Renal cortex interstitium (tissue), 15 donors: ENCODE results near the gene MTG1. TPM values are rescaled to one million over a fixed set of nuclear protein-coding genes. Genes with fewer than 3 reads are reported as not detected.

Experiments
- DNase-seq, 11 donors: peaks; one replicate each; pipeline ENCODE4 v3.0.0-alpha.2; 2013; ENCODE audit warnings: low read depth in 9 of 11, low spot score in 4 of 11; ENCODE audit errors: extremely low read depth in 1 of 11
- long read RNA-seq, 16 experiments: transcript quantifications; one replicate each; lab custom pipeline, GENCODE V29; 2026
- polyA plus RNA-seq, 3 donors: library from polyadenylated mRNA; unstranded; fragments of 120-200 nt; gene quantifications; one replicate each; pipeline ENCODE4 v1.2.1, GENCODE V29; 2013; ENCODE audit not compliant: insufficient read length in 3 of 3

MTG1 gene
- polyA plus RNA-seq = 10 to 100 TPM; 59.4 to 88.6 (median 67.3) TPM
- long read RNA-seq, donor 1, transcript MTG1-201 (11 exons, 1,560 nt) = major isoform, 16 of 42 reads
- long read RNA-seq, donor 1, partial matches to known transcripts = 23 of 42 reads
- long read RNA-seq, donor 1, other reads (novel, unspliced or antisense) = 0 of 42 reads
- long read RNA-seq, donor 2, transcript MTG1-201 (11 exons, 1,560 nt) = major isoform, 8 of 15 reads
- long read RNA-seq, donor 2, transcript MTG1-208 (6 exons, 693 nt) = minor isoform, 6 of 15 reads
- long read RNA-seq, donor 2, partial matches to known transcripts = 0 of 15 reads
- long read RNA-seq, donor 2, other reads (novel, unspliced or antisense) = 0 of 15 reads
- long read RNA-seq, donor 3, transcript MTG1-201 (11 exons, 1,560 nt) = major isoform, 22 of 33 reads
- long read RNA-seq, donor 3, partial matches to known transcripts = 0 of 33 reads
- long read RNA-seq, donor 3, other reads (novel, unspliced or antisense) = 5 of 33 reads
- long read RNA-seq, donor 4, transcript MTG1-208 (6 exons, 693 nt) = minor isoform, 7 of 20 reads
- long read RNA-seq, donor 4, transcript MTG1-201 (11 exons, 1,560 nt) = major isoform, 12 of 20 reads
- long read RNA-seq, donor 4, partial matches to known transcripts = 0 of 20 reads
- long read RNA-seq, donor 4, other reads (novel, unspliced or antisense) = 0 of 20 reads
- long read RNA-seq, donor 5 = 0 reads
- long read RNA-seq, donor 6, transcript MTG1-201 (11 exons, 1,560 nt) = major isoform, 7 of 25 reads
- long read RNA-seq, donor 6, transcript MTG1-208 (6 exons, 693 nt) = minor isoform, 6 of 25 reads
- long read RNA-seq, donor 6, partial matches to known transcripts = 12 of 25 reads
- long read RNA-seq, donor 6, other reads (novel, unspliced or antisense) = 0 of 25 reads
- long read RNA-seq, donor 7, transcript MTG1-201 (11 exons, 1,560 nt) = major isoform, 12 of 46 reads
- long read RNA-seq, donor 7, partial matches to known transcripts = 29 of 46 reads
- long read RNA-seq, donor 7, other reads (novel, unspliced or antisense) = 0 of 46 reads
- long read RNA-seq, donor 8, transcript MTG1-201 (11 exons, 1,560 nt) = major isoform, 33 of 73 reads
- long read RNA-seq, donor 8, transcript MTG1-205 (11 exons, 1,283 nt) = minor isoform, 5 of 73 reads
- long read RNA-seq, donor 8, transcript MTG1-208 (6 exons, 693 nt) = minor isoform, 11 of 73 reads
- long read RNA-seq, donor 8, partial matches to known transcripts = 23 of 73 reads
- long read RNA-seq, donor 8, other reads (novel, unspliced or antisense) = 0 of 73 reads
- long read RNA-seq, donor 9, transcript MTG1-201 (11 exons, 1,560 nt) = major isoform, 13 of 17 reads
- long read RNA-seq, donor 9, partial matches to known transcripts = 0 of 17 reads
- long read RNA-seq, donor 9, other reads (novel, unspliced or antisense) = 0 of 17 reads
- long read RNA-seq, donor 10, transcript MTG1-201 (11 exons, 1,560 nt) = major isoform, 19 of 35 reads
- long read RNA-seq, donor 10, partial matches to known transcripts = 12 of 35 reads
- long read RNA-seq, donor 10, other reads (novel, unspliced or antisense) = 0 of 35 reads
- long read RNA-seq, donor 11, transcript MTG1-201 (11 exons, 1,560 nt) = major isoform, 16 of 38 reads
- long read RNA-seq, donor 11, partial matches to known transcripts = 20 of 38 reads
- long read RNA-seq, donor 11, other reads (novel, unspliced or antisense) = 0 of 38 reads
- long read RNA-seq, donor 12, transcript MTG1-201 (11 exons, 1,560 nt) = major isoform, 6 of 9 reads
- long read RNA-seq, donor 12, partial matches to known transcripts = 0 of 9 reads
- long read RNA-seq, donor 12, other reads (novel, unspliced or antisense) = 0 of 9 reads
- long read RNA-seq, donor 13 = 0 reads
- long read RNA-seq, donor 14, transcript MTG1-201 (11 exons, 1,560 nt) = major isoform, 12 of 15 reads
- long read RNA-seq, donor 14, partial matches to known transcripts = 0 of 15 reads
- long read RNA-seq, donor 14, other reads (novel, unspliced or antisense) = 0 of 15 reads
- long read RNA-seq, donor 15, transcript MTG1-201 (11 exons, 1,560 nt) = major isoform, 6 of 17 reads
- long read RNA-seq, donor 15, partial matches to known transcripts = 11 of 17 reads
- long read RNA-seq, donor 15, other reads (novel, unspliced or antisense) = 0 of 17 reads
- long read RNA-seq, donor 16, transcript MTG1-208 (6 exons, 693 nt) = minor isoform, 18 of 68 reads
- long read RNA-seq, donor 16, transcript MTG1-201 (11 exons, 1,560 nt) = major isoform, 41 of 68 reads
- long read RNA-seq, donor 16, partial matches to known transcripts = 6 of 68 reads
- long read RNA-seq, donor 16, other reads (novel, unspliced or antisense) = 0 of 68 reads

GRCh38 chr10:133394064-133394663 is at the start of gene MTG1:
MTG1 (plus strand) TSS chr10:133394157; CDS start chr10:133394221, 64 bp downstream.
- peak; percentile 78 to 94 (median 90) for DNase-seq

GRCh38 chr10:133344236-133344635 is 49.7 kb upstream of the MTG1 start:
- no peak for DNase-seq

- DNase-seq = no peak
Measured at GRCh38 chr10:133346413-133346812, 47.5 kb upstream of the MTG1 start.

- DNase-seq = no peak
Measured at GRCh38 chr10:133347710-133348517, 46.0 kb upstream of the MTG1 start.

- DNase-seq = no peak
Measured at GRCh38 chr10:133349160-133349568, 44.8 kb upstream of the MTG1 start.

GRCh38 chr10:133349577-133350011 is 44.4 kb upstream of the MTG1 start:
- DNase-seq = no peak

GRCh38 chr10:133350283-133350949 is 43.5 kb upstream of the MTG1 start:
- DNase-seq = no peak

GRCh38 chr10:133350950-133351329 is 43.0 kb upstream of the MTG1 start:
- no peak for DNase-seq

- DNase-seq = no peak
Measured at GRCh38 chr10:133351408-133352318, 42.3 kb upstream of the MTG1 start.

GRCh38 chr10:133353202-133353959 is 40.6 kb upstream of the MTG1 start:
- no peak for DNase-seq

GRCh38 chr10:133353988-133354605 is 39.9 kb upstream of the MTG1 start:
- no peak for DNase-seq

GRCh38 chr10:133354672-133355240 is 39.2 kb upstream of the MTG1 start:
- DNase-seq = no peak

GRCh38 chr10:133355266-133355665 is 38.7 kb upstream of the MTG1 start:
- DNase-seq = no peak
